SK-N-SH treated with all-trans-retinoic acid at 6 μM for 48 hours (cell line): Measurements from ENCODE around the gene UGT1A8.
"Not testable (repeated sequence)": the region's sequence is repeated elsewhere in the genome, so short reads cannot be mapped to it uniquely, and the experiment has no call there.

Experiments used
- ATAC-seq: fragments of 200-7000 bp; cut with Tn5 transposase; 3 replicates; pipeline ENCODE4 v1.9.1; 2020; ENCODE audit warnings: mild to moderate bottlenecking, moderate library complexity
- ARNTL ChIP-seq: fragments of 450-650 bp; formaldehyde crosslinking; IDR thresholded peaks from 2 replicates; pipeline ENCODE4 v1.5.0; 2020; ENCODE audit warnings: low read depth, mild to moderate bottlenecking, moderate library complexity, borderline replicate concordance
- BACH2 ChIP-seq: fragments of 250-450 bp; sonication (Bioruptor Pico); IDR thresholded peaks from 2 replicates; pipeline ENCODE4 v1.9.0; 2021; ENCODE audit warnings: mild to moderate bottlenecking, borderline replicate concordance
- ESRRG ChIP-seq: fragments of 250-450 bp; sonication (Bioruptor Pico); IDR thresholded peaks from 2 replicates; pipeline ENCODE4 v1.6.1; 2021; ENCODE audit warnings: mild to moderate bottlenecking
- ISL1 ChIP-seq: fragments of 250-450 bp; sonication (Bioruptor Pico); IDR thresholded peaks from 2 replicates; pipeline ENCODE4 v2.1.2; 2022; ENCODE audit warnings: mild to moderate bottlenecking, moderate library complexity
- OSR1 ChIP-seq: fragments of 250-450 bp; sonication (Bioruptor Pico); IDR thresholded peaks from 2 replicates; pipeline ENCODE4 v1.8.0; 2022; ENCODE audit warnings: moderate library complexity, mild to moderate bottlenecking, inconsistent platforms
- PPARA ChIP-seq: fragments of 250-450 bp; sonication (Bioruptor Pico); IDR thresholded peaks from 2 replicates; pipeline ENCODE4 v1.5.0; 2020; ENCODE audit warnings: mild to moderate bottlenecking, borderline replicate concordance
- SNAI2 ChIP-seq: fragments of 250-450 bp; sonication (Bioruptor Pico); IDR thresholded peaks from 2 replicates; pipeline ENCODE4 v1.5.0; 2020; ENCODE audit warnings: mild to moderate bottlenecking, moderate library complexity
- TCF4 ChIP-seq: fragments of 250-450 bp; sonication (Bioruptor Pico); IDR thresholded peaks from 2 replicates; pipeline ENCODE4 v1.8.0; 2021; ENCODE audit warnings: mild to moderate bottlenecking, moderate library complexity, borderline replicate concordance
- TOX ChIP-seq: fragments of 250-450 bp; sonication (Bioruptor Pico); IDR thresholded peaks from 2 replicates; pipeline ENCODE4 v1.8.0; 2021; ENCODE audit warnings: mild to moderate bottlenecking, moderate library complexity, borderline replicate concordance
- ZFP30 ChIP-seq: fragments of 450-650 bp; formaldehyde crosslinking; IDR thresholded peaks from 2 replicates; pipeline ENCODE4 v1.5.0; 2022; ENCODE audit warnings: mild to moderate bottlenecking, moderate library complexity
- ZNF565 ChIP-seq: fragments of 450-650 bp; formaldehyde crosslinking; conservative IDR thresholded peaks from 2 replicates; pipeline ENCODE4 v1.5.0; 2020; ENCODE audit warnings: low read depth, mild to moderate bottlenecking, moderate library complexity
- ZNF8 ChIP-seq: fragments of 450-650 bp; formaldehyde crosslinking; IDR thresholded peaks from 2 replicates; pipeline ENCODE4 v1.5.0; 2020; ENCODE audit warnings: mild to moderate bottlenecking, moderate library complexity
- TF ChIP-seq, protein P1 (sequence below): fragments of 250-450 bp; sonication (Bioruptor Pico); IDR thresholded peaks from 2 replicates; pipeline ENCODE4 v1.5.1; 2021; ENCODE audit warnings: mild to moderate bottlenecking, moderate library complexity
- TF ChIP-seq, protein P2 (sequence below): fragments of 250-450 bp; sonication (Bioruptor Pico); IDR thresholded peaks from 2 replicates; pipeline ENCODE4 v1.5.0; 2020; ENCODE audit warnings: mild to moderate bottlenecking, moderate library complexity
- TF ChIP-seq, protein P3 (sequence below): fragments of 250-450 bp; sonication (Bioruptor Pico); IDR thresholded peaks from 2 replicates; pipeline ENCODE4 v1.8.0; 2020; ENCODE audit warnings: mild to moderate bottlenecking, moderate library complexity, borderline replicate concordance
- TF ChIP-seq, protein P4 (sequence below): fragments of 250-450 bp; sonication (Bioruptor Pico); IDR thresholded peaks from 2 replicates; pipeline ENCODE4 v1.8.0; 2021; ENCODE audit warnings: low read depth, mild to moderate bottlenecking, moderate library complexity, borderline replicate concordance
- TF ChIP-seq, protein P5 (sequence below): fragments of 250-450 bp; sonication (Bioruptor Pico); IDR thresholded peaks from 2 replicates; pipeline ENCODE4 v1.5.1; 2020; ENCODE audit warnings: low read depth, mild to moderate bottlenecking, moderate library complexity

UGT1A8 gene

DNA sequence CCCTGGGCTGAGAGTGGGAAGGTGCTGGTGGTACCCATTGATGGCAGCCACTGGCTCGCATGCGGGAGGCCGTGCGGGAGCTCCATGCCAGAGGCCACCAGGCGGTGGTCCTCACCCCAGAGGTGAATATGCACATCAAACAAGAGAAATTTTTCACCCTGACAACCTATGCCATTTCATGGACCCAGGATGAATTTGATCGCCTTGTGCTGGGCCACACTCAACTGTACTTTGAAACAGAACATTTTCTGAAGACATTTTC is 129.8 kb downstream of the UGT1A8 start:
- TF ChIP-seq ESRRG (CRISPR knock-in tag) (no peak), BACH2 (CRISPR knock-in tag) (no peak), ZNF565 (CRISPR knock-in tag) (no peak)
- TF ChIP-seq, protein P1, sequence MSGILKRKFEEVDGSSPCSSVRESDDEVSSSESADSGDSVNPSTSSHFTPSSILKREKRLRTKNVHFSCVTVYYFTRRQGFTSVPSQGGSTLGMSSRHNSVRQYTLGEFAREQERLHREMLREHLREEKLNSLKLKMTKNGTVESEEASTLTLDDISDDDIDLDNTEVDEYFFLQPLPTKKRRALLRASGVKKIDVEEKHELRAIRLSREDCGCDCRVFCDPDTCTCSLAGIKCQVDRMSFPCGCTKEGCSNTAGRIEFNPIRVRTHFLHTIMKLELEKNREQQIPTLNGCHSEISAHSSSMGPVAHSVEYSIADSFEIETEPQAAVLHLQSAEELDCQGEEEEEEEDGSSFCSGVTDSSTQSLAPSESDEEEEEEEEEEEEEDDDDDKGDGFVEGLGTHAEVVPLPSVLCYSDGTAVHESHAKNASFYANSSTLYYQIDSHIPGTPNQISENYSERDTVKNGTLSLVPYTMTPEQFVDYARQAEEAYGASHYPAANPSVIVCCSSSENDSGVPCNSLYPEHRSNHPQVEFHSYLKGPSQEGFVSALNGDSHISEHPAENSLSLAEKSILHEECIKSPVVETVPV (CRISPR knock-in tag), result no peak
- TF ChIP-seq, protein P2, sequence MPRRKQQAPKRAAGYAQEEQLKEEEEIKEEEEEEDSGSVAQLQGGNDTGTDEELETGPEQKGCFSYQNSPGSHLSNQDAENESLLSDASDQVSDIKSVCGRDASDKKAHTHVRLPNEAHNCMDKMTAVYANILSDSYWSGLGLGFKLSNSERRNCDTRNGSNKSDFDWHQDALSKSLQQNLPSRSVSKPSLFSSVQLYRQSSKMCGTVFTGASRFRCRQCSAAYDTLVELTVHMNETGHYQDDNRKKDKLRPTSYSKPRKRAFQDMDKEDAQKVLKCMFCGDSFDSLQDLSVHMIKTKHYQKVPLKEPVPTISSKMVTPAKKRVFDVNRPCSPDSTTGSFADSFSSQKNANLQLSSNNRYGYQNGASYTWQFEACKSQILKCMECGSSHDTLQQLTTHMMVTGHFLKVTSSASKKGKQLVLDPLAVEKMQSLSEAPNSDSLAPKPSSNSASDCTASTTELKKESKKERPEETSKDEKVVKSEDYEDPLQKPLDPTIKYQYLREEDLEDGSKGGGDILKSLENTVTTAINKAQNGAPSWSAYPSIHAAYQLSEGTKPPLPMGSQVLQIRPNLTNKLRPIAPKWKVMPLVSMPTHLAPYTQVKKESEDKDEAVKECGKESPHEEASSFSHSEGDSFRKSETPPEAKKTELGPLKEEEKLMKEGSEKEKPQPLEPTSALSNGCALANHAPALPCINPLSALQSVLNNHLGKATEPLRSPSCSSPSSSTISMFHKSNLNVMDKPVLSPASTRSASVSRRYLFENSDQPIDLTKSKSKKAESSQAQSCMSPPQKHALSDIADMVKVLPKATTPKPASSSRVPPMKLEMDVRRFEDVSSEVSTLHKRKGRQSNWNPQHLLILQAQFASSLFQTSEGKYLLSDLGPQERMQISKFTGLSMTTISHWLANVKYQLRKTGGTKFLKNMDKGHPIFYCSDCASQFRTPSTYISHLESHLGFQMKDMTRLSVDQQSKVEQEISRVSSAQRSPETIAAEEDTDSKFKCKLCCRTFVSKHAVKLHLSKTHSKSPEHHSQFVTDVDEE (CRISPR knock-in tag), result no peak
- TF ChIP-seq, protein P3, sequence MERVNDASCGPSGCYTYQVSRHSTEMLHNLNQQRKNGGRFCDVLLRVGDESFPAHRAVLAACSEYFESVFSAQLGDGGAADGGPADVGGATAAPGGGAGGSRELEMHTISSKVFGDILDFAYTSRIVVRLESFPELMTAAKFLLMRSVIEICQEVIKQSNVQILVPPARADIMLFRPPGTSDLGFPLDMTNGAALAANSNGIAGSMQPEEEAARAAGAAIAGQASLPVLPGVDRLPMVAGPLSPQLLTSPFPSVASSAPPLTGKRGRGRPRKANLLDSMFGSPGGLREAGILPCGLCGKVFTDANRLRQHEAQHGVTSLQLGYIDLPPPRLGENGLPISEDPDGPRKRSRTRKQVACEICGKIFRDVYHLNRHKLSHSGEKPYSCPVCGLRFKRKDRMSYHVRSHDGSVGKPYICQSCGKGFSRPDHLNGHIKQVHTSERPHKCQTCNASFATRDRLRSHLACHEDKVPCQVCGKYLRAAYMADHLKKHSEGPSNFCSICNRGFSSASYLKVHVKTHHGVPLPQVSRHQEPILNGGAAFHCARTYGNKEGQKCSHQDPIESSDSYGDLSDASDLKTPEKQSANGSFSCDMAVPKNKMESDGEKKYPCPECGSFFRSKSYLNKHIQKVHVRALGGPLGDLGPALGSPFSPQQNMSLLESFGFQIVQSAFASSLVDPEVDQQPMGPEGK (CRISPR knock-in tag), result no peak
- TF ChIP-seq, protein P4, sequence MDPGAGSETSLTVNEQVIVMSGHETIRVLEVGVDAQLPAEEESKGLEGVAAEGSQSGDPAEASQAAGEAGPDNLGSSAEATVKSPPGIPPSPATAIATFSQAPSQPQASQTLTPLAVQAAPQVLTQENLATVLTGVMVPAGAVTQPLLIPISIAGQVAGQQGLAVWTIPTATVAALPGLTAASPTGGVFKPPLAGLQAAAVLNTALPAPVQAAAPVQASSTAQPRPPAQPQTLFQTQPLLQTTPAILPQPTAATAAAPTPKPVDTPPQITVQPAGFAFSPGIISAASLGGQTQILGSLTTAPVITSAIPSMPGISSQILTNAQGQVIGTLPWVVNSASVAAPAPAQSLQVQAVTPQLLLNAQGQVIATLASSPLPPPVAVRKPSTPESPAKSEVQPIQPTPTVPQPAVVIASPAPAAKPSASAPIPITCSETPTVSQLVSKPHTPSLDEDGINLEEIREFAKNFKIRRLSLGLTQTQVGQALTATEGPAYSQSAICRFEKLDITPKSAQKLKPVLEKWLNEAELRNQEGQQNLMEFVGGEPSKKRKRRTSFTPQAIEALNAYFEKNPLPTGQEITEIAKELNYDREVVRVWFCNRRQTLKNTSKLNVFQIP (CRISPR knock-in tag), result no peak
- no peak for ATAC-seq

DNA sequence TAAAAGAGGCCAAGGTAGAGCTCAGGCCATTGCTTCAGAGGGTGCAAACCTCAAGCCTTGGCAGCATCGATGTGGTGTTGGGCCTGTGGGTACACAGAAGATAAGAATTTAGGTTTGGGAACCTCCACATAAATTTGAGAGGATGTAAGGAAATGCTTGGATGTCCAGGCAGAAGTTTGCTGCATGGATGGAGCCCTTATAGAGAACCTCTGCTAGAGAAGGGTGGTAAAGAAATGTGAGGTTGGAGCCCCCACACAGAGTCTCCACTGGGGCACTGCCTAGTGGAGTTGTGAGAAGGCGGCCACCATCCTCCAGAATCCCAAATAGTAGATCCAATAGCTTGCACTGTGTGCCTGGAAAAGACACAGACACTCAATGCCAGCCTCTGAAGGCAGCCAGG is 133.3 kb downstream of the UGT1A8 start:
- not testable (repeated sequence) for ATAC-seq

DNA sequence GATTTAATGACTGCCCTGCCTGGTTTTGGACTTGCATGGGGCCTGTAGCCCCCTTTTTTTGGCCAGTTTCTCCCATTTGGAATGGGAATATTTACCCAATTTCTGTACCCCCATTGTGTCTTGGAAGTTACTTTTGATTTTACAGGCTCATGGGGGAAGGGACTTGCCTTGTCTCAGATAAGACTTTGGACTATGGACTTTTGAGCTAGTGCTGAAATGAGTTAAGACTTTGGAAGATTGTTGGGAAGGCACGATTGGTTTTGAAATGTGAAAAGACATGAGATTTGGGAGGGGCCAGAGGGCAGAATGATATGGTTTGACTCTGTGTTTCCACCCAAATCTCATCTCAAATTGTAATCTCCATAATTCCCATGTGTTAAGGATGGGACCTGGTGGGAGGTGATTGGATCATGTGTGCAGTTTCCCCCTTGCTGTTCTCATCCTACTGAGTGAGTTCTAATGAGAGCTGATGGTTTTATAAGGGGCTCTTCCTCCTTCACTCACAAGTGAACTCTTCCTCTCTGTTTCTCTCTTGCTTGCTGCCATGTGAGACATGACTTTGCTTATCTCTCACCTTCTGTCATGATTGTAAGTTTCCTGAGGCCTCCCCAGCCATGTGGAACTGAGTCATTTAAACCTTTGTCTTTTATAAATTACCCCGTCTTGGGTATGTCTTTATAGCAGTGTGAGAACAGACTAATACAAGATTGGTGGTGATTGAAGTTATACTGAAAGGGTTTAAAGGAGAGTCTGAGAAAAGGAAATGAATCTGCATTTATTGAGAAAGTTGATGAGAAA is 134.0 kb downstream of the UGT1A8 start:
- ATAC-seq, result not testable (repeated sequence)

DNA sequence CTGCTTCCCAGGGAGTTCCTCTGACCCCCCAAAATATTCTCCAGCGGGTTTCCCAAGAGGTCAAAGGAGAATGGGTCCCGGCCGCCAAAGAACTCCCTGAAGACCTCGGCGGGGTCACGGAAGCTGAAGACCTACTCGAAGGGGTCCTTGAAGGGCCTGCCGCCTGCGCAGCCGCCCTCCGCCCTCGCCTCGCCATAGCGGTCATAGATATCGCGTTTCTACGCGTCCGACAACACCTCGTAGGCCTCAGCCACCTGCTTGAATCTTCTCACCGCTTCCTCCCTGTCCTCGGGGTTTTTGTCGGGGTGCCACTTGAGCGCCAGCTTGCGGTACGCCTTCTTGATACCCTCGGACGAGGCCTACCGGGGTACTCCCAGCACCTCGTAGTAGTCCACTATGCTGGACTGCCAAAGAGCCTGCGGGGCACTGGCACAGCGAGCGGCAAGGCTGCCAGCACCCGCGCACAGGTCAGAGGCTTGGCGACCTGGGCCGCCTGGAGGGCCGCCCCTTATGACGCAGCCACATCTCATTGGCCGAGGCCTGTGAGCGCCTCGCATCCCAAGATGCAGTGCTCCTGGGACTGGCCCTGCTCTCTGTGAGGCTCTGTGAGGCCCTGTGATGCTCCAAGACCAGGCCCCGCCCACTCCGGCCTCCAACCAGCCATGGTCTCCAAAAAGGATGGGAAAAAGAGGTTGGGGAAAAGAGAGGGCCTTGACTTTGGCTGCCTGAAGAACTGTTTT is 137.6 kb downstream of the UGT1A8 start:
- no peak for TF ChIP-seq ZNF8 (CRISPR knock-in tag)
- TF ChIP-seq, protein P4 (CRISPR knock-in tag), result no peak
- TF ChIP-seq, protein P1 (CRISPR knock-in tag), result no peak
- TF ChIP-seq, protein P5, sequence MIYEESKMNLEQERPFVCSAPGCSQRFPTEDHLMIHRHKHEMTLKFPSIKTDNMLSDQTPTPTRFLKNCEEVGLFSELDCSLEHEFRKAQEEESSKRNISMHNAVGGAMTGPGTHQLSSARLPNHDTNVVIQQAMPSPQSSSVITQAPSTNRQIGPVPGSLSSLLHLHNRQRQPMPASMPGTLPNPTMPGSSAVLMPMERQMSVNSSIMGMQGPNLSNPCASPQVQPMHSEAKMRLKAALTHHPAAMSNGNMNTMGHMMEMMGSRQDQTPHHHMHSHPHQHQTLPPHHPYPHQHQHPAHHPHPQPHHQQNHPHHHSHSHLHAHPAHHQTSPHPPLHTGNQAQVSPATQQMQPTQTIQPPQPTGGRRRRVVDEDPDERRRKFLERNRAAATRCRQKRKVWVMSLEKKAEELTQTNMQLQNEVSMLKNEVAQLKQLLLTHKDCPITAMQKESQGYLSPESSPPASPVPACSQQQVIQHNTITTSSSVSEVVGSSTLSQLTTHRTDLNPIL (CRISPR knock-in tag), result no peak
- TF ChIP-seq ARNTL (CRISPR knock-in tag), result no peak
- no peak for TF ChIP-seq ISL1 (CRISPR knock-in tag)
- TF ChIP-seq, protein P3 (CRISPR knock-in tag), result no peak
- no peak for TF ChIP-seq SNAI2
- no peak for TF ChIP-seq ZFP30 (CRISPR knock-in tag)
- no peak for TF ChIP-seq PPARA (CRISPR knock-in tag)
- no peak for TF ChIP-seq TCF4 (CRISPR knock-in tag)
- TF ChIP-seq OSR1 (CRISPR knock-in tag), result no peak
- TF ChIP-seq TOX (CRISPR knock-in tag), result no peak
- TF ChIP-seq, all 23 proteins: peak for 0
- no peak for ATAC-seq
